Keratinocyte (primary cell): Measurements from ENCODE around the gene SND1. TPM values are rescaled to one million over a fixed set of nuclear protein-coding genes. Genes with fewer than 3 reads are reported as not detected.

ENCODE experiments used
- DNase-seq: peaks from one replicate; pipeline ENCODE4 v3.0.0-alpha.2; 2011; ENCODE audit warnings: low read depth, missing footprints, low spot score
- FAIRE-seq: peaks from 2 replicates; lab custom pipeline; 2011; peaks lifted over from hg19 to GRCh38; lab: Jason Lieb, UNC
- H2AFZ ChIP-seq: 2 replicates; pipeline ENCODE4 v1.6.0; 2012; ENCODE audit warnings: low read length, control low read depth, inconsistent platforms; ENCODE audit not compliant: control insufficient read depth
- H3K27ac ChIP-seq: 2 replicates; pipeline ENCODE4 v1.5.1; 2011; ENCODE audit warnings: low read length; ENCODE audit not compliant: control insufficient read depth, insufficient read depth
- H3K27me3 ChIP-seq: 3 replicates; pipeline ENCODE4 v1.6.0; 2011; ENCODE audit warnings: low read length; ENCODE audit not compliant: control insufficient read depth, insufficient read depth; ENCODE audit errors: extremely low read depth
- H3K36me3 ChIP-seq, 2 experiments: 2 replicates in 1 of 2; 3 replicates in 1 of 2; pipeline ENCODE4 v1.5.1; 2011; ENCODE audit warnings: low read length in 2 of 2, mild to moderate bottlenecking in 1 of 2; ENCODE audit not compliant: control insufficient read depth in 2 of 2, insufficient read depth in 2 of 2; ENCODE audit errors: extremely low read depth in 1 of 2
- H3K4me1 ChIP-seq: 3 replicates; pipeline ENCODE4 v1.5.1; 2011; ENCODE audit warnings: low read length; ENCODE audit not compliant: control insufficient read depth, insufficient read depth; ENCODE audit errors: extremely low read depth
- H3K4me2 ChIP-seq: 3 replicates; pipeline ENCODE4 v1.6.0; 2011; ENCODE audit warnings: low read depth, low read length; ENCODE audit not compliant: control insufficient read depth, insufficient read depth; ENCODE audit errors: extremely low read depth
- H3K4me3 ChIP-seq, 3 experiments: fragments of 200-600 bp in 1 of 3; sonication (generic) in 1 of 3; 2 replicates in 2 of 3; 3 replicates in 1 of 3; pipeline ENCODE4 v1.5.1; 2011 to 2016; ENCODE audit warnings: low read length in 3 of 3, mild to moderate bottlenecking in 3 of 3, control low read depth in 2 of 3, inconsistent platforms in 1 of 3, low read depth in 1 of 3, mixed read lengths in 1 of 3, mixed run types in 1 of 3, moderate library complexity in 1 of 3; ENCODE audit not compliant: control insufficient read depth in 2 of 3, insufficient read depth in 2 of 3; ENCODE audit errors: extremely low read depth in 1 of 3
- H3K79me2 ChIP-seq: 2 replicates; pipeline ENCODE4 v1.6.0; 2012; ENCODE audit warnings: low read length; ENCODE audit not compliant: control insufficient read depth, insufficient read depth
- H3K9ac ChIP-seq: 3 replicates; pipeline ENCODE4 v1.6.0; 2011; ENCODE audit warnings: low read length; ENCODE audit not compliant: control insufficient read depth, insufficient read depth; ENCODE audit errors: extremely low read depth
- H3K9me1 ChIP-seq: 3 replicates; pipeline ENCODE4 v1.6.0; 2011; ENCODE audit warnings: low read length; ENCODE audit not compliant: control insufficient read depth, insufficient read depth; ENCODE audit errors: extremely low read depth
- H3K9me3 ChIP-seq: 2 replicates; pipeline ENCODE4 v1.5.1; 2012; ENCODE audit warnings: low read depth, low read length; ENCODE audit not compliant: control insufficient read depth
- H4K20me1 ChIP-seq: 3 replicates; pipeline ENCODE4 v1.6.0; 2011; ENCODE audit warnings: low read length; ENCODE audit not compliant: control insufficient read depth, insufficient read depth; ENCODE audit errors: extremely low read depth
- CTCF ChIP-seq, 3 experiments: IDR thresholded peaks in 1 of 3; conservative IDR thresholded peaks in 1 of 3; optimal IDR thresholded peaks in 1 of 3; 2 replicates in 2 of 3; 3 replicates in 1 of 3; pipeline versions ENCODE3 to v1.5.1; 2011; ENCODE audit warnings: low read length in 3 of 3, mild to moderate bottlenecking in 3 of 3, moderate library complexity in 2 of 3, control low read depth in 1 of 3, inconsistent platforms in 1 of 3; ENCODE audit not compliant: insufficient read depth in 2 of 3; ENCODE audit errors: extremely low read depth in 1 of 3
- EZH2 ChIP-seq: IDR thresholded peaks from one replicate; pipeline ENCODE4 v1.6.1; 2012; ENCODE audit warnings: inconsistent platforms, mild to moderate bottlenecking, low read length, moderate library complexity
- dilution Hi-C: fragments of 300-500 bp; cut with MboI; formaldehyde crosslinking; loops from one replicate; pipeline ENCODE4 v1.7.0; 2020; ENCODE audit warnings: low sequenced_read_pairs; ENCODE audit not compliant: extremely low pct_ligation_motif_present
- polyA plus RNA-seq, 5 experiments: library from polyadenylated mRNA; depleted of rRNA in 3 of 5; stranded (reverse) in 3 of 5; stranded (forward) in 1 of 5; unstranded in 1 of 5; fragments of >200 nt; gene quantifications; 1 replicate in 1 of 5; 2 replicates in 3 of 5; 3 replicates in 1 of 5; pipeline versions ENCODE4 v1.2.1 to v1.2.3, GENCODE V29; 2011 to 2012; ENCODE audit warnings: missing spikeins in 2 of 5, low read depth in 1 of 5, low replicate concordance in 1 of 5

The SND1 gene
- polyA plus RNA-seq, 1 donor (not counting 4 experiments of a cell fraction or from before 2014, with no cell fraction given), result 140 TPM

GRCh38 chr7:127782075-127782474, 130.1 kb downstream of the SND1 start:
- dilution Hi-C loops, result no loop called here
- Histone ChIP-seq H3K27me3 (no peaks in the 10 kb centered on the region), H4K20me1 (peaks cover 12% of the 10 kb centered on the region), H3K36me3 (peaks cover 0 to 3% of the 10 kb centered on the region in 2 experiments), H2AFZ (no peak overlapping the region), H3K4me1 (peaks cover 10% of the 10 kb centered on the region), H3K9ac (no peak overlapping the region), H3K9me1 (no peaks in the 10 kb centered on the region), H3K27ac (no peak overlapping the region), H3K79me2 (peaks cover 78% of the 10 kb centered on the region), H3K9me3 (no peaks in the 10 kb centered on the region), H3K4me2 (no peak overlapping the region), H3K4me3 (no peak overlapping the region)
- TF ChIP-seq CTCF (optimal IDR thresholded peaks at IDR 0.05 in 1 of 3, IDR thresholded peaks at IDR 0.05 in 1 of 3, conservative IDR thresholded peaks at IDR 0.05 in 1 of 3; ENCODE audit: extremely low read depth in 1 of 3, insufficient read depth in 2 of 3, low read length in 3 of 3) (no peak), EZH2 (no peak)
- FAIRE-seq (no peak), DNase-seq (no peak)

- Histone ChIP-seq H4K20me1 (peaks cover 14% of the 10 kb centered on the region), H3K9me3 (no peaks in the 10 kb centered on the region), H3K79me2 (peaks cover 78% of the 10 kb centered on the region), H3K27me3 (no peaks in the 10 kb centered on the region), H3K27ac (peak overlapping the region; percentile 36), H3K9ac (no peak overlapping the region), H3K4me3 (no peak overlapping the region), H3K9me1 (no peaks in the 10 kb centered on the region), H3K4me1 (peaks cover 9% of the 10 kb centered on the region), H3K4me2 (no peak overlapping the region), H2AFZ (no peak overlapping the region), H3K36me3 (no peaks in the 10 kb centered on the region)
- TF ChIP-seq CTCF (optimal IDR thresholded peaks at IDR 0.05 in 1 of 3, IDR thresholded peaks at IDR 0.05 in 1 of 3, conservative IDR thresholded peaks at IDR 0.05 in 1 of 3; ENCODE audit: extremely low read depth in 1 of 3, insufficient read depth in 2 of 3, low read length in 3 of 3), result no peak
- TF ChIP-seq EZH2, result no peak
- dilution Hi-C loops, result no loop called here
- peak; percentile 13 for FAIRE-seq
- DNase-seq, result no peak
Observed at GRCh38 chr7:127782654-127783559, 130.9 kb downstream of the SND1 start.
